HUDEP-2 (cell line): ENCODE measurements around the gene TLR10.
"Not testable (repeated sequence)": the region's sequence is repeated elsewhere in the genome, so short reads cannot be mapped to it uniquely, and the experiment has no call there.

ENCODE experiments used
- DNase-seq, 76 experiments: peaks; one replicate each; lab custom pipeline; 2025; ENCODE audit not compliant: unreplicated experiment in 76 of 76; lab: John Stamatoyannopoulos, UW

Gene TLR10

DNA sequence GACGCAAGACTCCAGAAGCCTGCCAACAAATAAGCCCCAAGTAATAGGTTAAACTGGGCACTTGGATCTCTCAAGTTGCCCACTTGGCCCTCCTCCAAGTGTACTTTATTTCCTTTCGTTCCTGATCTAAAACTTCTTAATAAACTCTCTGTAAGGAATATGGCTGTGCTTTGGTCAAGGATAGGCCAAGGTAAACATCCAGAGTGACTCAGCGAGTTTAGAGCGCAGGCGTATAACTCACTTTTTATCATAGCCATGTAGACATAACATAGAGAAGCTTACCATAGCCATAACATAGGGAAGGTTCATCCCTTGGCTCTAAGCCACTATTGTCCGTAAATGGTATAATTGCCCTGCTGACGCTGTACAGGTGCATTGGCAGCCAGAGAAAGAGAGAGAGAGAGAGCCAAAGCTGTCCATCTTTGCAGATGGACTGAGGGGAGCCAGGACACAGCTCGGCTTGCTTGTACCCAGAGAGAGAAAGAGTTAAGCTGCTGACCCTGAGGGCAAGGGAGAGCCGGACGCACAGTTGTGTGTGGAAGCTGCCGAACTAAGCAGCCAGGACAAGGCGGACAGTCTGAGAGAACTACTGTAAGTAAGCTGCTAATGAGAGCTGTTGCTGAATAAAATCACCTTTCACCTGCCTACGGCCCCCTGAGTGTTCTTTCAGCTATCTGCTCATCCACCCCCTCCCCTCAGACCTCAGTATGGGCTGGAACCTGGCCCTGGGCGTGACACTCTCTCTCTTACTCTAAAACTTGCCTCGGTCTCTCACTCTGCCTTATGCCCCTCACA, 20.0 kb upstream of the TLR10 start:
- no peak for DNase-seq

DNA sequence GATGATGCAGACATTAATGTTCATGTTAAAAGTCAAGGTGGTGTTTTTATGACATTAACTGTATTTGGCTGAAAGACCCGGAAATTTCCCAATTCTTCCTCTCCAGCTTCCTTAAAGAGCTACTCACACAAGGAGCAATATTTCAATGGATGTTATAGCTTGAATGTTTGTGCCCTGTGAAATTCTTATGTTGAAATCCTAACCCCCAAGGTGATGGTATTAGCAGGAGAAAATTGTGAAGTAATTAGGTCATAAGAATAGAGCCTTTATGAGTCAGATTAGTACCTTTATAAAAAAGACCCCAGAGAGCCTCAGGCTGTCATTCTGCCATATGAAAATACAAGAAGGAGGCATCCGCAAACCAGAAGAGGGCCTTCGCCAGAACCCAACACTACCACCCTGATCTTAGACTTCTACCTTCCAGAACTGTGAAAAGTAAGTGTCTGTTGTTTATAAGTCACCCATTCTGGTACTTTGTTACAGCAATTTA, 18.2 kb upstream of the TLR10 start:
- DNase-seq: no peak

DNA sequence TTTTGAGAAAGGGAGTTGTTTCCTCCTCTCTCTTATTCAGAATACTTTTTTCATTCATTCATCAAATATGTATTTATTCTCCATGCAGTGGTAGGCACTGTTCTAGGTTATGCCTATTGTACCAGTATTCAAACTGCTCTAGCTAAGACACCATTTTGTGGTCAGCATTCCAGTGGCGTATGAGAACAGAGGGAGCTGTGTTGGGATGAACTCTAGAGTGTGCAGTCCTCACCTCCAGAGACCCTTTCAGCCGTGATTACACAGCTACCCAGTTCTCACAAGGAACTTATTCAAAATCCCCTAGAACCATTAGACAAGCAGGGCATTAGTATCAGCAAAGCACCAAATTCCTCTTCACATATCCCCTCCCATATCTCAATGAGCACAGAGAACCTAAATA, 17.6 kb upstream of the TLR10 start:
- no peak for DNase-seq

DNA sequence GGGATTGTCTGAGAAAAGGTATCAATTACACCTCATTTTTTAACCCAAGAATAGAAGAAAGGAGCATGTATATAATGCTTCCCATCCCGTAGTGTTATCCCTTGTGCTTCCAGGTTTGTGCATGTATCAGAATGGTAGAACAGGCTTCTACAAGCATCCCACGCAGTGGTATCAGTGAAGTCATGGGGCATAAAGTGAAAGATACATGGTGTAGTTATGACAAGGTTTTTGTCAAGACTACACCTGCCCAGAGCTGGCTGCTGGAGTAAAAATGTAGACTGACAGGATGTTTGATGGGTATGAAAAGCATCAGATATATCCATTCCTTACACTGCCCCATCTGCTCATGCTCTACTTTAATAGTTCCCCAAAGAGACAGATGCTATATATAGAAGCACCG, 12.3 kb upstream of the TLR10 start:
- no peak for DNase-seq

DNA sequence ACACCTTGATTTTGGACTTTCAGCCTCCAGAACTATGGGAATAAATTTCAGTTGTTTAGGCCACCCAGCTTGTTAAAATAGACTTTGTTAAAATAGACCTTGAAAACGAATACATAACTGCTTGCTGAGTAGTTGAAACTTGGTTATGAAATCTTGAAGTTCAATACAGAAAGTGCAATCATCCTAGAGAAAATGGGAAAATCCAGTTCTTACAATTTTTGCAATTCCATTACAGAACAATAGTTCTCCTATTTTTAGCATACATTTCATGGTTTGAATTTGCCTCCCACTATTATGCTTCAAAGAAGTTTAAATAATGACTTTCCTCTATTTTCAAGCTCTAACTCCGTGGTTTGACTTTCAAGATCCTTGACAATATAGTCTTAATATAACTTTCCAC, 11.3 kb upstream of the TLR10 start:
- DNase-seq: no peak

DNA sequence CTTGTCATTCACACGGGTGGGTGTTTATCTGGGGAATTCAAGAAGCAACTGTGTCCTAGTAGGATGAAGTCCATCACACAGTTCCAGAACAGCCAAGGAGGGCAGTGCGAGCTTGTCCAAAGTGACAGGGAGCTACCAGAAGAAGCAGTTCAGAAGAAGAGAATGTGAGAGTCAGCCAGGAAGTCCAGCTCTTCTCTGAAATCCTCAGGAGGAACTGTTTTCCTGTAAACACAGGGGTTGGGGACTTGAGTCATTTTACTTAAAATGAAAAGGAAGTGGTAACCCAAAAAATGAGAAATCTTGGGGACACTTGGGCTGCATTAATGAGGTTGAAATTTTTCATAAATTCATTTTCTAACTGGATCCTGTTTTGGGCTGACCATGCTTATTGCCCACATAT, 8.2 kb upstream of the TLR10 start:
- no peak for DNase-seq

DNA sequence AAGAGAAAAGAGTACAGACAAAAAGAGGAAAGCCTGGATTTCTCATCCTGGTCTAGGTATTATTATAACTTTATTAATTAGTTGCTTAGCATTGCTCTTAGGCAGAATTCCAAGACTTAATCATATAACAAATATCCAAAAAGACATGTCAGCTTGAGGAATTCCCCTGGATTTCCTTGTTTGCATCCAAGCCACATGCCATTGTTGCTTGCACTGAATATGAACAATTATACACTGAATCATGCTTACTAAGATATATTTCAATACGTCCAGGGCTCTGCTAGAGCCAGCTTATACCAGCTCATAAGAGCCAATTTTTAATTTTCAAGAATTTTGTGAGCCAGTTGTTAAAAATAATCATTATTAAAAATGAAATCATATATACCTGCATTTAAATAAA, 5.5 kb upstream of the TLR10 start:
- DNase-seq: no peak

DNA sequence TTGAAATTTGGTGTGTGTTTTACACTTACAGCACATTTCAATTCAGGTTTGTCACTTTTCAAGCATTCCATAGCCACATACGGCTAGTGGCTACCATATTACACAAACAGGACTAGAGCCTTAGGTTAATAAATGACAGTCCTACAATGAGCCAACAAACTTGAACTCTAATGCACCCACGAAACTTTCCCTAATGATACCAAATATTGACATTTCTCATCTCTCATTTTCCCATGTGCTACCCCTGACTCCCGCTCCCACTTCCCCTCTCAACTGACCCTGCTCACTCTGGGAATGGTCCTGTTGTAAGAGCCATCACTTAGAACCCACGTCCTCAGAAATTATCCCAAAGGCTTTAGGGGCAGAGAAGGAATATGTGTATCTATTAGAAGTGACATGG, 4.9 kb upstream of the TLR10 start:
- no peak for DNase-seq

DNA sequence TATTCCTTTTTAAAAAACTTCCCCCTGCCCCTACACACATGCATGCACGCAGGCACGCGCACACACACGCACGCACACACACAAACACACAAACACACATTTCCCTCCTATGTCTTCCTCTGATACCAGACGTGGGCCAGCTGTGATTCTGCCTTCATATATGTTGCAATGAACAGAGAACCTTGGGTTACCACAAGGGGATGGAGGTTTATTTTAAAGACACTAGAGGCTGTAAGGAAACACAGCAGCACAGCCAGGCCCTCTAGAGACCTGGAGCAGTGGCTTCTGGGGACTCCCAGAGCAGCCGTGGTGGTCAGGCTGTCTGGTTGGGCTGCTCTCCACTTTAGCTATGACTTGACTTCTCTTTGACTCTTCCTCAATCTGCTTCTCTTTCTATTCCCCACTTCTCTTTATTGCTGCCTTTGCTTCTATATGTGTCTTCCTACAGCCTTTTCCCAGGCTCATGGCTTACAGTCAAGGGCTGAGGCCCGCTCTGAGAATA, 3.2 kb upstream of the TLR10 start:
- DNase-seq: no peak

DNA sequence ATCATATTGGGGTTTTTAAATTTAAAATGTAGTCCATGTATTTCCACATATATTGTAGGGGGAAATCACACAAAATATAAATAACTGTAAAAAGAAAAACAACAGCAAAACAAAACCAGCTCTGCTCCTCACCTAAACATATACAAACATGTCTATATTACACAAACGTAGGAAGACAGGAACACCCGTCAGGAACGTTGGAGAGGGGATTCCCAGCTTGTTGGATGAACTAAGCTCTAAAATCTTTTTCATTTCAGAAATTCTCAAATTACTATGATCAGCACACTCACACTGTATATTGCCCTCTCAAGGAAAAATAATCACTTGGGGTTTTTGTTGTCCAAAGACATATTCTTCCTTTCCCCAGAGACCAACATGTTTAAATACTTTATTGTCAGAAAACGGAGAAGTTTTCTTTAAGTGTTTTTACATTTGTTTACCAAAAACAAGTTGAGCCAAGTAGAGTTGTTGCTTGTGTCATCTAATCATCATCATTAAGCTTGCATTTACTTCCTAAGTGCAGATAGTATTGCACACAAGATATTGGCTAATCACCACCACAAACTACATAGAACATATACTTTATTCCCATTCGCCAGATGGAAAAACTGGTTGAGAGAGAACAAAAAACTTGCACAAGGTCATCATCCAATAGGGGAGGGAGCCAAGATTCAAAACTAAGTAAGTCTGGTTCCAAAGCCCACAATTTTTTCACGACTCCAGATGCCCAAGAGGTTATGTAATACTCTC, 2.4 kb upstream of the TLR10 start:
- no peak for DNase-seq

DNA sequence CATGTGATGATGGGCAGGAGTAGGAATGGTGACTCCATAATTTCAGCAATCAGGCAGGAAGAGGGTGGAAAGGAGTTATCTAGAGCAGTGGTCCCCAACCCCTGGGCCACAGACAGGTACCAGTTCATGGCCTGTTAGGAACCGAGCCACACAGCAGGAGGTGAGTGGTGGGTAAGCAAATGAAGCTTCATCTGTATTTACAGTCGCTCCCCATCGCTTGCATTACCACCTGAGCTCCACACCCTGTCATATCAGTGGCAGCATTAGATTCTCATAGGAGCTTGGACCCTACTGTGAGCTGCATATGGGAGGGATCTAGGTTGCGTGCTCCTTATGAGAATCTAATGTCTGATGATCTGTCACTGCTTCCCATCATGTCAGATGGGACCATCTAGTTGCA, 1.4 kb upstream of the TLR10 start:
- DNase-seq: no peak

DNA sequence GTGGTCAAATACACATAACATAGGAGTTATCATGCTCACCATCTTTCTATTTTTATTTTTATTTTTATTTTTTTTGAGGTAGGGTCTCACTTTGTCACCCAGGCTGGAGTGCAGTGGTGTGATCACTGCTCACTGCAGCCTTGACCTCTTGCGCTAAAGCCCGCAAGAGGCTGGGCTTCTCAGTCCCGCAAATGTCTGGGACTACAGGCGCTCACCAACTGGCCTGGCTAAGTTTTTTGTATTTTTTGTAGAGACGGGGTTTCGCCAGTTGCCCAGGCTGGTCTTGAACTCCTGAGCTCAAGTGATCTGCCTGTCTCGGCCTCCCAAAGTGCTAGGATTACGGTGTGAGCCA, 295 bp upstream of the TLR10 start:
- DNase-seq: no peak

DNA sequence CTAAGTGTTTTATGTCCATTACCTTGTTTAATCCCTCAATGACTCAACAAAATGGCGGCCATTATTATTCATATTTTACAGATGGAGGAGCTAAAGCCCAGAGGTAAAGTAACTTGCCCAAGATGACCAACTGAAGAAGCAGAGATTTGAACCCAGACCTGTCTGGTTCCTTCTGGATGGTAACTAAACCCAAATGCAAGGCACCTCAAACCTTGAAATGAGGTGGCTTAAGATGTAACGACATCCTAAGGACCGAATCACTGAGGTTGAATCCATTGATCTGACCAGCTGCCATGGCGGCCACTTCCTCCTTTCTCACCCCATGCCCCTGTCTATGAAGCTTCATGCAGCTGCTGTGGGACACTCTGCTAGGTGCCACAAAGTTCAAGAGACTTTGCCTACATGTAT, 932 bp downstream of the TLR10 start:
- DNase-seq: no peak

DNA sequence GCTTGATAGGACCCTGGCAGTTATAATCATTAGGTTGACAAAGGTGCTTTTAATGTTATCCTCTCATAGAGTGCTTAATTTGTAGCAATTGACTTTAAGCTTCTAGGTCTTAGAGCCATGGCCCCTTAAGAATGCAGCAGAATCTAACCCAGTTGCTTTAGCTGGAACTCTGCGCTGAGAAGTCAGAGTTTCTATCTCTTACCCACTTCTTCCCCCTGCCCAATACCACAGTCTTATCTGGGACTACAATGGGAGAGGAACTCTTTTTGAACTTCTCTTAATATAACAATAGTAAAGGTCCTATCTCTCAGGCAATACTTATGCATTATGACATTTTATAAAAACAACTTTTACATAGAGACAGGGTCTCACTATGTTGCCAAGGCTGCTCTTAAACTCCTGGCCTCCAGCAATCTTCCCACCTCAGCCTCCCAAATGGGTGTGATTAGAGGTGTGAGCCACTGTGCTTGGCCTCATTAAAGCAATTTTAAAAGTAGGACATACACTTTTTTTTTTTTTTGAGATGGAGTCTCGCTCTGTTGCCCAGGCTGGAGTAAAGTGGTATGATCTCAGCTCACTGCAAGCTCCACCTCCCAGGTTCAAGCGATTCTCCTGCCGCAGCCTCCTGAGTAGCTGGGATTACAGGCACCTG, 1.8 kb downstream of the TLR10 start:
- no peak for DNase-seq

DNA sequence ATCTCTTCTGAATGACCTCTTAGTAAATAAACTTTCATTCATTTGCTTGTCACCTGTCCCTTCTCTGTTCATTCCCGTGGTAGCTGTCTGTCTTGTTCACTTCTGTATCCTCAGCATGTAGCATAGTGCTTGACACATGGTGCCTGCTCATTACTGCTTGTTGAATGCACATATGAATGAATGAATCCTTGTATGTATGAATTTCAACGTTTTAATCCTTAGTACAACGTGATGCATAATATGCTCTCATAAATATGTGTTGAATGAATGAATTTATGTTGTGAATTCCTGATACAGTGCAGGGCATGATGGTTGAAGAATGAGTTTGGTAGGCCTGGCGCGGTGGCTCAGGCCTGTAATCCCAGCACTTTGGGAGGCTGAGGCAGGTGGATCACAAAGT, 3.0 kb downstream of the TLR10 start:
- no peak for DNase-seq

DNA sequence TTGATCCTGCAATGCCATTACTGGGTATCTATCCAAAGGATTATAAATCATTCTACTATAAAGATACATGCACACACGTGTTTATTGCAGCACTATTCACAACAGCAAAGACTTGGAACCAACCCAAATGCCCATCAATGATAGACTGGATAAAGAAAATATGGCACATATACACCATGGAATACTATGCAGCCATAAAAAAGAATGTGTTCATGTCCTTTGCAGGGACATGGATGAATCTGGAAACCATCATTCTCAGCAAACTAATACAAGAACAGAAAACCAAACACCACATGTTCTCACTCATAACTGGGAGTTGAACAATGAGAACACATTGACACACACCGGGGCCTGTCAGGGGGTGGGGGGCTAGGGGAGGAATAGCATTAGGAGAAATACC, 4.9 kb downstream of the TLR10 start:
- not testable (repeated sequence) for DNase-seq

DNA sequence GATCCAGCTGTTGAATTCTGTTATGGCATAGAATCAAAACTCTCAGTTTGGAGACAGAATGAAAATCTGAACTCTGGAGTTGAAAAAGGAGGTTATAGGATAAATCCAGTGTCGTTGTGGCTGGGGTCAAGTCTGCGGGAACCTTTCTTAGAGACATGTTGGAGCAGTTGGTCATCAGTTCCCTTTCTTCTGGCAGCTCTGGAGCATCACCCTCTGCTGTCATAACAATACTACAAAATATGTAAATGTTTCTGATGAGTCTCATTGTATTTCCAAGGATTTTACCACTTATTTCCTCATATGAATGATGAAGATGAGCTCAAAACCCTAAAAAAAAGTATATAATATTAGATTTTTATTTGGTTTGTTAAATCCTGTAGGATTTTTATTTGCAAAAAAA, 7.5 kb downstream of the TLR10 start:
- DNase-seq: no peak

DNA sequence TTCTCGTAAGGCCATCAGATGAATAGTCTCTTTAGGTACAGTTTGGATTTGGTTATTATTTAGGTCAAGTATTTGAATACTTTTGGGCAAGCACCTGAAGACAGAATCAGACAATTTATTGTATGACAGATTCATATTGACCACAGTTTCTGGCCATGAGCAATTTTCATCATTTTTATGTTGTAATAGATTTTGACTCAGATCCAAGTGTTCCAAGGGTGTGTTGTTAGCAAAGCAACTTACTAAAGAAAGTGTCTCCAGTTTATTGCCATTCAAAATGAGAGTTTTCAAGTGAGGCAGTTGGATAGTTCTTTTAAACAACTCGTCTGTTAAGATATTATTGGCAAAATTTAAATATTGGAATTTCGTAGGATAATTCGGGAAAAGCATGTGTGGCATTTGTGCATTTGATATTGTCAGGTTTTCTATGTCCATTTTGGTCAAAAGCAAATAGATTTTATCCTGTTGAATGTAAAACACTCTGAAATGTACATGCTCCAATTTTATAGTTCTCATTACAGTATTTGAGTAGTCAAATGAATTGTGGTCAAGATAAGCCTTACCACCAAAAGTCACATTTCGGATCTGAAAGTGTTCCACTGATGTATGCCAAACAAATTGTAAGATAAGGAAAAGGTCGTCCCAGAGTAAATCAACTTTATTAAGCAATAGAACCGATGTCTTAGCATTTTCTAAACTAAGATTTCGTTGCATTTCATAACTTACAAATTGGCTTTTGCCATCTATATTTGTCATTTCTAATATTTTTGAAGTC, 8.4 kb downstream of the TLR10 start:
- DNase-seq: no peak

DNA sequence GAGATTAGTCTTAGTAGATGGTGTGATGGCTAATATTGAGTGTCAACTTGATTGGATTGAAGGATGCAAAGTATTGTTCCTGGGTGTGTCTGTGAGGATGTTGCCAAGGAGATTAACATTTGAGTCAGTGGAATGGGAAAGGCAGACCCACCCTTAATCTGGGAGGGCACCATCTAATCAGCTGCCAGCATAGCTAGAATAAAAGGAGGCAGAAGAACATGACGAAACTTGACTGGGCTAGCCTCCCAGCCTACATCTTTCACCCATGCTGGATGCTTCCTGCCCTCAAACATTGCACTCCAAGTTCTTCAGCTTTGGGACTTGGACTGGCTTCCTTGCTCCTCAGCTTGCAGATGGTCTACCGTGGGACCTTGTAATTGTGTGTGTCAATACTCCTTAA, 12.5 kb downstream of the TLR10 start:
- DNase-seq: not testable (repeated sequence)

DNA sequence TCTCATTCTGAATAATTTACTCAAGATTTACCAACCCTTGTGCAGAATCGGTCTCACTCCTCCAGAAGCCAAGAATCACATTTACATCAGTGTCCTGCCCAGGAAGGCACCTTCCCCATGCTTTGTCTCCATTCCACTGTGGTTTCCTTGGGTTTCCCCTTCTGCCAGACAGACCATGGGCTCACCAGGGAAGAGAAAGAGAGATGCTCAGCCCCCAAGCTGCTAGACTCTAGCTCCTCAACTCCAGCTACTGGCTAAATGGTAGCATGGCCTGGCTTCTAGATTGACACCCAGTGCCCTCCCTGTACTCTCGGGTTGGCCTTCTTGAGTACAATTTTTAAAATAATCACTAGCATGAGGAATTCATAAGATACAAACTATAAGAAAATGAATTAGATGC, 12.9 kb downstream of the TLR10 start:
- no peak for DNase-seq

DNA sequence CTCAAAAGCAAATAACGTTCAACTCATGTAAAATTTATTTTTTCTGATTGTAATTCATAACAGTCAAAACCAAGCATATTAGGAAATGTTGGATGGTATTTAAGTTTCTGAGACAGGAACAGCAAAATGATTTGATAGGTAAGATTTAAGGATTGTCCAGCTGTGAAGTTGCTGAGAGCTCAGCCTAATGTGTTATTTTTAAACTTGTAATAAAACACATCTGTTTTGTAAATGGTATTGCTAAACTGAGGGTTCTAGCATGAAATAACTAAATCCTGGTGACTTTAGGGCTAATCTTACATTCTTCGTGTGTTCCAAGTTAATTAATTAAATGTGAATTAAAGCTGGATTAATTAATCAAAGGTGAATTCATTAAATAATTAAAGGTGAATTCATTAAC, 13.3 kb downstream of the TLR10 start:
- no peak for DNase-seq
